ENCODE data around the gene WAC.
"Not testable (repeated sequence)": the region's sequence is repeated elsewhere in the genome, so short reads cannot be mapped to it uniquely, and the experiment has no call there.

WAC gene

GRCh38 chr10:28601012-28601411 is 68.1 kb downstream of the WAC start:
- DNase-seq (ENCODE audit: low read depth): no peak
- no peak overlapping the region for H3K4me3 ChIP-seq (ENCODE audit: low read length)
- TF ChIP-seq CTCF (IDR thresholded peaks at IDR 0.05; ENCODE audit: insufficient read depth, low read depth, low read length, missing control alignments): no peak

- H3K4me3 ChIP-seq (ENCODE audit: low read length): no peak overlapping the region
- no peak for TF ChIP-seq CTCF (IDR thresholded peaks at IDR 0.05; ENCODE audit: insufficient read depth, low read depth, low read length, missing control alignments)
- DNase-seq (ENCODE audit: low read depth): no peak
These were observed 71.9 kb downstream of the WAC start for GRCh38 chr10:28604567-28605536.

GRCh38 chr10:28606568-28606967 is 73.7 kb downstream of the WAC start:
- TF ChIP-seq CTCF (IDR thresholded peaks at IDR 0.05; ENCODE audit: insufficient read depth, low read depth, low read length, missing control alignments): no peak

GRCh38 chr10:28609636-28610035 is 76.7 kb downstream of the WAC start:
- not testable (repeated sequence) for DNase-seq (ENCODE audit: low read depth); H3K4me3 ChIP-seq (ENCODE audit: low read length)

More at GRCh38 chr10:28606568-28606967, 73.7 kb downstream of the WAC start:
- no peak for DNase-seq (ENCODE audit: low read depth)
- no peak overlapping the region for H3K4me3 ChIP-seq (ENCODE audit: low read length)

- no peak overlapping the region for H3K4me3 ChIP-seq (ENCODE audit: low read length)
- no peak for TF ChIP-seq CTCF (IDR thresholded peaks at IDR 0.05; ENCODE audit: insufficient read depth, low read depth, low read length, missing control alignments)
These were observed 80.0 kb downstream of the WAC start for GRCh38 chr10:28612877-28613276.

GRCh38 chr10:28616514-28616913 is 83.6 kb downstream of the WAC start:
- DNase-seq (ENCODE audit: low read depth): no peak
- no peak overlapping the region for H3K4me3 ChIP-seq (ENCODE audit: low read length)
- TF ChIP-seq CTCF (IDR thresholded peaks at IDR 0.05; ENCODE audit: insufficient read depth, low read depth, low read length, missing control alignments): no peak

More at GRCh38 chr10:28612877-28613276, 80.0 kb downstream of the WAC start:
- no peak for DNase-seq (ENCODE audit: low read depth)

- no peak for TF ChIP-seq CTCF (IDR thresholded peaks at IDR 0.05; ENCODE audit: insufficient read depth, low read depth, low read length, missing control alignments)
- no peak overlapping the region for H3K4me3 ChIP-seq (ENCODE audit: low read length)
- no peak for DNase-seq (ENCODE audit: low read depth)
These were observed 86.5 kb downstream of the WAC start for GRCh38 chr10:28619455-28619854.
